Fibroblast of pulmonary artery (primary cell): ENCODE data around the gene TSPAN32.

Experiments
- DNase-seq: peaks from one replicate; pipeline ENCODE4 v3.0.0-alpha.2; 2010; ENCODE audit warnings: low read depth
- H3K4me3 ChIP-seq: replicated peaks from 2 replicates; pipeline ENCODE4 v1.5.1; 2011; ENCODE audit warnings: low read depth, mild to moderate bottlenecking, control low read depth, low read length, moderate library complexity
- CTCF ChIP-seq: IDR thresholded peaks from 2 replicates; pipeline ENCODE4 v1.5.1; 2011; ENCODE audit warnings: mild to moderate bottlenecking, control low read depth, low read length, inconsistent platforms; ENCODE audit errors: missing control alignments

Gene TSPAN32

GRCh38 chr11:2302306-2302895, 588 bp downstream of the TSPAN32 start:
- no peak for TF ChIP-seq CTCF
- no peak for DNase-seq
- no peak overlapping the region for H3K4me3 ChIP-seq

- no peak overlapping the region for H3K4me3 ChIP-seq
- DNase-seq: no peak
- no peak for TF ChIP-seq CTCF
Measured at GRCh38 chr11:2302896-2303626, 1.2 kb downstream of the TSPAN32 start.

GRCh38 chr11:2303627-2304505, 2.1 kb downstream of the TSPAN32 start:
- H3K4me3 ChIP-seq: no peak overlapping the region
- no peak for TF ChIP-seq CTCF
- no peak for DNase-seq

GRCh38 chr11:2304506-2305139, 2.8 kb downstream of the TSPAN32 start:
- no peak for TF ChIP-seq CTCF
- no peak for DNase-seq
- no peak overlapping the region for H3K4me3 ChIP-seq

- no peak overlapping the region for H3K4me3 ChIP-seq
- peak; percentile 89 for TF ChIP-seq CTCF
- peak; percentile 79 for DNase-seq
Measured at GRCh38 chr11:2305140-2305778, 3.4 kb downstream of the TSPAN32 start.

GRCh38 chr11:2305788-2306451, 4.1 kb downstream of the TSPAN32 start:
- H3K4me3 ChIP-seq: peak overlapping the region; percentile 12
- TF ChIP-seq CTCF: no peak
- DNase-seq: peak; percentile 65
